Stimulated activated naive B cell treated with anti-CD40 and anti-IgM and Interleukin-4, amounts not matched to agents 10 μg/mL and 1 μg/mL and 100 μg/mL, for 72 hours (primary cell): ENCODE results near the gene RPS3.
"Not testable (repeated sequence)": the region's sequence is repeated elsewhere in the genome, so short reads cannot be mapped to it uniquely, and the experiment has no call there.

Experiments used
- ATAC-seq, 2 donors: fragments of 150-1000 bp; cut with Tn5 transposase; replicated peaks; 2 replicates each; pipeline ENCODE4 v1.10.0; 2021; ENCODE audit warnings: moderate library complexity in 1 of 2
- DNase-seq: peaks from one replicate; pipeline ENCODE4 v3.0.0; 2021
- H3K27ac Mint-ChIP-seq: one replicate; pipeline ENCODE4 v1.8.0; 2022; ENCODE audit warnings: mild to moderate bottlenecking, mixed read lengths
- H3K27me3 Mint-ChIP-seq, 2 donors: one replicate each; pipeline ENCODE4 v1.8.0; 2022; ENCODE audit warnings: mixed read lengths in 2 of 2
- H3K36me3 Mint-ChIP-seq, 2 donors: one replicate each; pipeline ENCODE4 v1.8.0; 2022; ENCODE audit warnings: mixed read lengths in 2 of 2, mild to moderate bottlenecking in 1 of 2
- H3K4me1 Mint-ChIP-seq, 2 donors: one replicate each; pipeline ENCODE4 v1.8.0; 2022; ENCODE audit warnings: mixed read lengths in 2 of 2, mild to moderate bottlenecking in 1 of 2
- H3K4me3 Mint-ChIP-seq, 2 donors: one replicate each; pipeline ENCODE4 v1.8.0; 2022; ENCODE audit warnings: mild to moderate bottlenecking in 2 of 2, mixed read lengths in 2 of 2, moderate library complexity in 1 of 2
- H3K9me3 Mint-ChIP-seq, 2 donors: one replicate each; pipeline ENCODE4 v1.8.0; 2022; ENCODE audit warnings: mixed read lengths in 2 of 2, mild to moderate bottlenecking in 1 of 2

The RPS3 gene

GRCh38 chr11:75369560-75370255 is 29.6 kb upstream of the RPS3 start:
- Mint-ChIP-seq H3K27me3 (no peaks in the 10 kb centered on the region), H3K4me3 (no peak overlapping the region), H3K9me3 (no peaks in the 10 kb centered on the region), H3K27ac (no peak overlapping the region), H3K4me1 (peaks cover 4 to 16% of the 10 kb centered on the region in 2 donors), H3K36me3 (no peaks in the 10 kb centered on the region)
- DNase-seq (no peak), ATAC-seq (no peak)

- no peak overlapping the region for H3K4me3 Mint-ChIP-seq
- peaks cover 4 to 6% of the 10 kb centered on the region in 2 donors for H3K4me1 Mint-ChIP-seq
- no peak for ATAC-seq
- peak overlapping the region; percentile 17 for H3K27ac Mint-ChIP-seq
- no peaks in the 10 kb centered on the region for H3K36me3 Mint-ChIP-seq
- no peaks in the 10 kb centered on the region for H3K9me3 Mint-ChIP-seq
- H3K27me3 Mint-ChIP-seq = peaks cover 0 to 5% of the 10 kb centered on the region in 2 donors
- no peak for DNase-seq
These were observed 27.1 kb upstream of the RPS3 start for GRCh38 chr11:75371949-75372876.

- Mint-ChIP-seq H3K27ac (no peak overlapping the region), H3K9me3 (no peaks in the 10 kb centered on the region), H3K36me3 (no peaks in the 10 kb centered on the region), H3K27me3 (peaks cover 0 to 5% of the 10 kb centered on the region in 2 donors), H3K4me1 (peaks cover 4 to 6% of the 10 kb centered on the region in 2 donors), H3K4me3 (no peak overlapping the region)
- ATAC-seq (no peak), DNase-seq (no peak)
These were observed 26.1 kb upstream of the RPS3 start for GRCh38 chr11:75373201-75373600.

GRCh38 chr11:75374646-75375045 is 24.7 kb upstream of the RPS3 start:
- Mint-ChIP-seq H3K27me3 (peaks cover 0 to 5% of the 10 kb centered on the region in 2 donors), H3K4me1 (peaks cover 4 to 6% of the 10 kb centered on the region in 2 donors), H3K36me3 (no peaks in the 10 kb centered on the region), H3K27ac (no peak overlapping the region), H3K4me3 (no peak overlapping the region), H3K9me3 (no peaks in the 10 kb centered on the region)
- DNase-seq = no peak
- ATAC-seq = no peak

GRCh38 chr11:75375626-75376025 is 23.7 kb upstream of the RPS3 start:
- Mint-ChIP-seq H3K4me1 (no peaks in the 10 kb centered on the region), H3K27me3 (peaks cover 0 to 5% of the 10 kb centered on the region in 2 donors), H3K9me3 (no peaks in the 10 kb centered on the region), H3K4me3 (no peak overlapping the region), H3K36me3 (no peaks in the 10 kb centered on the region), H3K27ac (peak overlapping the region; percentile 63)
- no peak for ATAC-seq
- no peak for DNase-seq

GRCh38 chr11:75376175-75376574 is 23.1 kb upstream of the RPS3 start:
- no peaks in the 10 kb centered on the region for H3K9me3 Mint-ChIP-seq
- no peaks in the 10 kb centered on the region for H3K4me1 Mint-ChIP-seq
- no peak overlapping the region for H3K4me3 Mint-ChIP-seq
- ATAC-seq (no peak), DNase-seq (no peak)
- no peaks in the 10 kb centered on the region for H3K36me3 Mint-ChIP-seq
- H3K27ac Mint-ChIP-seq = no peak overlapping the region
- H3K27me3 Mint-ChIP-seq = peaks cover 0 to 5% of the 10 kb centered on the region in 2 donors

- not testable (repeated sequence) for H3K9me3 Mint-ChIP-seq, ATAC-seq, H3K27ac Mint-ChIP-seq, H3K36me3 Mint-ChIP-seq, DNase-seq, H3K27me3 Mint-ChIP-seq, H3K4me3 Mint-ChIP-seq, H3K4me1 Mint-ChIP-seq
These were observed 20.5 kb upstream of the RPS3 start for GRCh38 chr11:75378776-75379175.

- Mint-ChIP-seq H3K9me3 (no peaks in the 10 kb centered on the region), H3K36me3 (no peaks in the 10 kb centered on the region), H3K4me1 (peaks cover 4 to 5% of the 10 kb centered on the region in 2 donors), H3K27me3 (peaks cover 11 to 14% of the 10 kb centered on the region in 2 donors), H3K4me3 (no peak overlapping the region), H3K27ac (no peak overlapping the region)
- no peak for DNase-seq
- no peak for ATAC-seq
These were observed 19.1 kb upstream of the RPS3 start for GRCh38 chr11:75380245-75380644.

- no peak for DNase-seq
- H3K27me3 Mint-ChIP-seq = peaks cover 7 to 16% of the 10 kb centered on the region in 2 donors
These were observed 18.4 kb upstream of the RPS3 start for GRCh38 chr11:75380716-75381420.

GRCh38 chr11:75383246-75383645 is 16.1 kb upstream of the RPS3 start:
- DNase-seq (no peak), ATAC-seq (no peak)
- Mint-ChIP-seq H3K27me3 (peaks cover 15 to 25% of the 10 kb centered on the region in 2 donors), H3K27ac (no peak overlapping the region), H3K4me3 (no peak overlapping the region), H3K9me3 (no peaks in the 10 kb centered on the region), H3K4me1 (peaks cover 4 to 5% of the 10 kb centered on the region in 2 donors), H3K36me3 (no peaks in the 10 kb centered on the region)

More at GRCh38 chr11:75380716-75381420, 18.4 kb upstream of the RPS3 start:
- no peak overlapping the region for H3K4me3 Mint-ChIP-seq
- no peaks in the 10 kb centered on the region for H3K9me3 Mint-ChIP-seq
- ATAC-seq = no peak
- no peaks in the 10 kb centered on the region for H3K36me3 Mint-ChIP-seq
- H3K27ac Mint-ChIP-seq = no peak overlapping the region
- H3K4me1 Mint-ChIP-seq = peaks cover 4 to 5% of the 10 kb centered on the region in 2 donors

- H3K27ac Mint-ChIP-seq = no peak overlapping the region
- DNase-seq = peak; percentile 35
- no peaks in the 10 kb centered on the region for H3K9me3 Mint-ChIP-seq
- peak; percentile 84 to 86 for ATAC-seq
- H3K27me3 Mint-ChIP-seq = peaks cover 15 to 25% of the 10 kb centered on the region in 2 donors
- H3K4me1 Mint-ChIP-seq = peaks cover 4 to 5% of the 10 kb centered on the region in 2 donors
- no peaks in the 10 kb centered on the region for H3K36me3 Mint-ChIP-seq
- H3K4me3 Mint-ChIP-seq = no peak overlapping the region
These were observed 14.8 kb upstream of the RPS3 start for GRCh38 chr11:75384438-75385080.

GRCh38 chr11:75386942-75387630 is 12.2 kb upstream of the RPS3 start:
- no peak overlapping the region for H3K4me3 Mint-ChIP-seq
- H3K36me3 Mint-ChIP-seq = no peaks in the 10 kb centered on the region
- H3K4me1 Mint-ChIP-seq = peaks cover 4 to 5% of the 10 kb centered on the region in 2 donors
- no peak overlapping the region for H3K27ac Mint-ChIP-seq
- peaks cover 20 to 29% of the 10 kb centered on the region in 2 donors for H3K27me3 Mint-ChIP-seq
- no peak for DNase-seq
- H3K9me3 Mint-ChIP-seq = no peaks in the 10 kb centered on the region
- no peak for ATAC-seq

GRCh38 chr11:75387736-75388294 is 11.5 kb upstream of the RPS3 start:
- DNase-seq (no peak), ATAC-seq (no peak)
- no peaks in the 10 kb centered on the region for H3K36me3 Mint-ChIP-seq
- H3K27ac Mint-ChIP-seq = no peak overlapping the region
- H3K9me3 Mint-ChIP-seq = no peaks in the 10 kb centered on the region
- H3K27me3 Mint-ChIP-seq = peaks cover 20 to 29% of the 10 kb centered on the region in 2 donors
- no peak overlapping the region for H3K4me3 Mint-ChIP-seq
- peaks cover 4 to 5% of the 10 kb centered on the region in 2 donors for H3K4me1 Mint-ChIP-seq
